Measurements from ENCODE around the gene YPEL1. TPM values are rescaled to one million over a fixed set of nuclear protein-coding genes. Genes with fewer than 3 reads are reported as not detected.

Gene YPEL1
- total and polyA plus RNA-seq, 9 donors: 12.1 to 20.7 (median 18.3) TPM

GRCh38 chr22:21702094-21702493 lies 33.5 kb downstream of the YPEL1 start:
- Histone ChIP-seq H3K27ac (ENCODE audit: low read length) (no peak overlapping the region), H3K4me3 (ENCODE audit: low read length) (no peak overlapping the region), H3K36me3 (ENCODE audit: control insufficient read depth, insufficient read depth, low read length) (peaks cover 55% of the 10 kb centered on the region), H3K9me3 (replicated peaks; ENCODE audit: control insufficient read depth, low read depth, low read length) (no peaks in the 10 kb centered on the region), H3K27me3 (ENCODE audit: control insufficient read depth, insufficient read depth, low read length) (no peaks in the 10 kb centered on the region), H3K4me1 (ENCODE audit: control insufficient read depth, insufficient read depth, low read length) (peaks cover 19% of the 10 kb centered on the region)
- WGBS (ENCODE audit: insufficient coverage): 92% methylated on average over 6 of the region's 6 CpGs
- peak; percentile 3 for DNase-seq

GRCh38 chr22:21701384-21701971 lies 34.1 kb downstream of the YPEL1 start:
- H3K4me1 ChIP-seq (ENCODE audit: control insufficient read depth, insufficient read depth, low read length): peaks cover 19% of the 10 kb centered on the region
- no peaks in the 10 kb centered on the region for H3K27me3 ChIP-seq (ENCODE audit: control insufficient read depth, insufficient read depth, low read length)
- no peak overlapping the region for H3K4me3 ChIP-seq (ENCODE audit: low read length)
- no peaks in the 10 kb centered on the region for H3K9me3 ChIP-seq (replicated peaks; ENCODE audit: control insufficient read depth, low read depth, low read length)
- WGBS (ENCODE audit: insufficient coverage): 86% methylated on average over 3 of the region's 7 CpGs
- peaks cover 60% of the 10 kb centered on the region for H3K36me3 ChIP-seq (ENCODE audit: control insufficient read depth, insufficient read depth, low read length)
- no peak overlapping the region for H3K27ac ChIP-seq (ENCODE audit: low read length)
- no peak for DNase-seq

- Histone ChIP-seq H3K4me1 (ENCODE audit: control insufficient read depth, insufficient read depth, low read length) (peaks cover 19% of the 10 kb centered on the region), H3K4me3 (ENCODE audit: low read length) (no peak overlapping the region), H3K27me3 (ENCODE audit: control insufficient read depth, insufficient read depth, low read length) (no peaks in the 10 kb centered on the region), H3K36me3 (ENCODE audit: control insufficient read depth, insufficient read depth, low read length) (peaks cover 65% of the 10 kb centered on the region), H3K27ac (ENCODE audit: low read length) (no peak overlapping the region), H3K9me3 (replicated peaks; ENCODE audit: control insufficient read depth, low read depth, low read length) (no peaks in the 10 kb centered on the region)
- WGBS (ENCODE audit: insufficient coverage): 90% methylated on average over 2 of the region's 6 CpGs
- DNase-seq: no peak
Measured at GRCh38 chr22:21700822-21701221, 34.8 kb downstream of the YPEL1 start.

GRCh38 chr22:21699643-21700042 lies 36.0 kb downstream of the YPEL1 start:
- H3K4me3 ChIP-seq (ENCODE audit: low read length): no peak overlapping the region
- H3K36me3 ChIP-seq (ENCODE audit: control insufficient read depth, insufficient read depth, low read length): peaks cover 72% of the 10 kb centered on the region
- H3K9me3 ChIP-seq (replicated peaks; ENCODE audit: control insufficient read depth, low read depth, low read length): no peaks in the 10 kb centered on the region
- H3K27me3 ChIP-seq (ENCODE audit: control insufficient read depth, insufficient read depth, low read length): no peaks in the 10 kb centered on the region
- DNase-seq: no peak
- WGBS (ENCODE audit: insufficient coverage): 83% methylated on average over 1 of the region's 3 CpGs
- peaks cover 30% of the 10 kb centered on the region for H3K4me1 ChIP-seq (ENCODE audit: control insufficient read depth, insufficient read depth, low read length)
- no peak overlapping the region for H3K27ac ChIP-seq (ENCODE audit: low read length)

GRCh38 chr22:21698430-21699329 lies 36.9 kb downstream of the YPEL1 start:
- Histone ChIP-seq H3K4me1 (ENCODE audit: control insufficient read depth, insufficient read depth, low read length) (peaks cover 28% of the 10 kb centered on the region), H3K36me3 (ENCODE audit: control insufficient read depth, insufficient read depth, low read length) (peaks cover 81% of the 10 kb centered on the region), H3K27me3 (ENCODE audit: control insufficient read depth, insufficient read depth, low read length) (no peaks in the 10 kb centered on the region), H3K4me3 (ENCODE audit: low read length) (no peak overlapping the region), H3K9me3 (replicated peaks; ENCODE audit: control insufficient read depth, low read depth, low read length) (no peaks in the 10 kb centered on the region), H3K27ac (ENCODE audit: low read length) (peak overlapping the region; percentile 51)
- peak; percentile 45 for DNase-seq
- 69% methylated on average over 16 of the region's 22 CpGs for whole genome bisulfite sequencing (ENCODE audit: insufficient coverage)

- no peaks in the 10 kb centered on the region for H3K27me3 ChIP-seq (ENCODE audit: control insufficient read depth, insufficient read depth, low read length)
- DNase-seq: no peak
- H3K36me3 ChIP-seq (ENCODE audit: control insufficient read depth, insufficient read depth, low read length): peaks cover 80% of the 10 kb centered on the region
- no peak overlapping the region for H3K27ac ChIP-seq (ENCODE audit: low read length)
- H3K4me3 ChIP-seq (ENCODE audit: low read length): no peak overlapping the region
- H3K9me3 ChIP-seq (replicated peaks; ENCODE audit: control insufficient read depth, low read depth, low read length): no peaks in the 10 kb centered on the region
- H3K4me1 ChIP-seq (ENCODE audit: control insufficient read depth, insufficient read depth, low read length): peaks cover 28% of the 10 kb centered on the region
Measured at GRCh38 chr22:21697880-21698279, 37.7 kb downstream of the YPEL1 start.

- Histone ChIP-seq H3K27me3 (ENCODE audit: control insufficient read depth, insufficient read depth, low read length) (no peaks in the 10 kb centered on the region), H3K36me3 (ENCODE audit: control insufficient read depth, insufficient read depth, low read length) (peaks cover 74% of the 10 kb centered on the region), H3K4me3 (ENCODE audit: low read length) (no peak overlapping the region), H3K4me1 (ENCODE audit: control insufficient read depth, insufficient read depth, low read length) (peaks cover 28% of the 10 kb centered on the region), H3K27ac (ENCODE audit: low read length) (no peak overlapping the region), H3K9me3 (replicated peaks; ENCODE audit: control insufficient read depth, low read depth, low read length) (no peaks in the 10 kb centered on the region)
- 93% methylated on average over 16 of the region's 16 CpGs for WGBS (ENCODE audit: insufficient coverage)
- no peak for DNase-seq
Measured at GRCh38 chr22:21697021-21697771, 38.4 kb downstream of the YPEL1 start.

- peaks cover 28% of the 10 kb centered on the region for H3K4me1 ChIP-seq (ENCODE audit: control insufficient read depth, insufficient read depth, low read length)
- H3K36me3 ChIP-seq (ENCODE audit: control insufficient read depth, insufficient read depth, low read length): peaks cover 68% of the 10 kb centered on the region
- no peak overlapping the region for H3K27ac ChIP-seq (ENCODE audit: low read length)
- DNase-seq: no peak
- no peaks in the 10 kb centered on the region for H3K27me3 ChIP-seq (ENCODE audit: control insufficient read depth, insufficient read depth, low read length)
- 79% methylated on average over 6 of the region's 6 CpGs for WGBS (ENCODE audit: insufficient coverage)
- no peak overlapping the region for H3K4me3 ChIP-seq (ENCODE audit: low read length)
- H3K9me3 ChIP-seq (replicated peaks; ENCODE audit: control insufficient read depth, low read depth, low read length): no peaks in the 10 kb centered on the region
Measured at GRCh38 chr22:21696115-21696514, 39.5 kb downstream of the YPEL1 start.

GRCh38 chr22:21695430-21696085 lies 40.0 kb downstream of the YPEL1 start:
- H3K36me3 ChIP-seq (ENCODE audit: control insufficient read depth, insufficient read depth, low read length): peaks cover 63% of the 10 kb centered on the region
- peaks cover 30% of the 10 kb centered on the region for H3K4me1 ChIP-seq (ENCODE audit: control insufficient read depth, insufficient read depth, low read length)
- H3K9me3 ChIP-seq (replicated peaks; ENCODE audit: control insufficient read depth, low read depth, low read length): no peaks in the 10 kb centered on the region
- peak overlapping the region; percentile 13 for H3K27ac ChIP-seq (ENCODE audit: low read length)
- no peaks in the 10 kb centered on the region for H3K27me3 ChIP-seq (ENCODE audit: control insufficient read depth, insufficient read depth, low read length)
- no peak for DNase-seq
- H3K4me3 ChIP-seq (ENCODE audit: low read length): no peak overlapping the region
- 56% methylated on average over 4 of the region's 6 CpGs for WGBS (ENCODE audit: insufficient coverage)
